ENCODE results near the gene KIAA1217.

The KIAA1217 gene

GRCh38 chr10:24597426-24597825, 388.5 kb downstream of the KIAA1217 start:
- DNase-seq (ENCODE audit: low read depth) = no peak
- no peak for TF ChIP-seq CTCF (IDR thresholded peaks at IDR 0.05; ENCODE audit: control insufficient read depth, insufficient read depth, low read depth, low read length, missing control alignments)
- H3K4me3 ChIP-seq (ENCODE audit: control insufficient read depth, low read depth, low read length) = no peak overlapping the region
